Neutrophil (primary cell): Measurements from ENCODE around the gene HPS4.
"Not testable (repeated sequence)": the region's sequence is repeated elsewhere in the genome, so short reads cannot be mapped to it uniquely, and the experiment has no call there.

Source experiments
- H3K27ac ChIP-seq: fragments of 200-600 bp; sonication (generic); 2 replicates; pipeline ENCODE4 v1.5.1; 2016; ENCODE audit warnings: mild to moderate bottlenecking, moderate library complexity
- H3K27me3 ChIP-seq: fragments of 200-600 bp; sonication (generic); 2 replicates; pipeline ENCODE4 v1.6.0; 2016; ENCODE audit warnings: mild to moderate bottlenecking
- H3K36me3 ChIP-seq: fragments of 200-600 bp; sonication (generic); 2 replicates; pipeline ENCODE4 v1.5.1; 2017
- H3K4me1 ChIP-seq, 2 experiments: fragments of 200-600 bp in 1 of 2; sonication (generic) in 1 of 2; 1 replicate in 1 of 2; 2 replicates in 1 of 2; pipeline versions ENCODE4 v1.5.1 to v1.6.1; 2013 to 2016; ENCODE audit warnings: low read depth in 1 of 2, low read length in 1 of 2, mild to moderate bottlenecking in 1 of 2, moderate library complexity in 1 of 2; ENCODE audit not compliant: control insufficient read depth in 1 of 2, insufficient read depth in 1 of 2
- H3K4me3 ChIP-seq, 2 experiments: fragments of 200-600 bp in 1 of 2; sonication (generic) in 1 of 2; 1 replicate in 1 of 2; 2 replicates in 1 of 2; pipeline ENCODE4 v1.5.1; 2013 to 2016; ENCODE audit warnings: low read depth in 1 of 2, low read length in 1 of 2, mild to moderate bottlenecking in 1 of 2, moderate library complexity in 1 of 2
- H3K9me3 ChIP-seq: fragments of 200-600 bp; sonication (generic); 2 replicates; pipeline ENCODE4 v1.5.1; 2016
- CTCF ChIP-seq: fragments of 200-600 bp; sonication (generic); IDR thresholded peaks from 2 replicates; pipeline ENCODE4 v1.5.1; 2016; ENCODE audit warnings: antibody characterized with exemption

HPS4 gene

GRCh38 chr22:26483439-26484359 lies at the start of gene HPS4, which contains the start of gene SRRD:
Gene HPS4, minus strand, starts transcription at chr22:26483783. Its CDS starts 2,021 bp downstream, at chr22:26481762.
Gene SRRD, plus strand, starts transcription at chr22:26483877. Its CDS starts 14 bp downstream, at chr22:26483891.
- Histone ChIP-seq H3K36me3 (peaks cover 14% of the 10 kb centered on the region), H3K4me3 (peak within 1 kb of the TSS; percentile 88 to 89), H3K27ac (peak within 1 kb of the TSS; percentile 86), H3K9me3 (no peaks in the 10 kb centered on the region), H3K27me3 (no peaks in the 10 kb centered on the region), H3K4me1 (peaks cover 45 to 46% of the 10 kb centered on the region in 2 experiments)
- TF ChIP-seq CTCF: peak; percentile 35

- TF ChIP-seq CTCF: no peak
- Histone ChIP-seq H3K27me3 (no peaks in the 10 kb centered on the region), H3K27ac (peak overlapping the region; percentile 62), H3K4me1 (peaks cover 9 to 23% of the 10 kb centered on the region in 2 experiments), H3K9me3 (no peaks in the 10 kb centered on the region), H3K36me3 (peaks cover 100% of the 10 kb centered on the region), H3K4me3 (no peak overlapping the region)
Measured at GRCh38 chr22:26529345-26529744, 45.8 kb upstream of the HPS4 start.

- H3K27me3 ChIP-seq, H3K27ac ChIP-seq, H3K9me3 ChIP-seq, H3K4me3 ChIP-seq: not testable (repeated sequence)
- Histone ChIP-seq H3K36me3 (peaks cover 96% of the 10 kb centered on the region), H3K4me1 (peaks cover 9 to 23% of the 10 kb centered on the region in 2 experiments)
Measured at GRCh38 chr22:26528518-26528917, 44.9 kb upstream of the HPS4 start.

- no peak overlapping the region for H3K27ac ChIP-seq
- H3K4me1 ChIP-seq: peaks cover 9 to 23% of the 10 kb centered on the region in 2 experiments
- no peak for TF ChIP-seq CTCF
- peaks cover 96% of the 10 kb centered on the region for H3K36me3 ChIP-seq
- H3K27me3 ChIP-seq: no peaks in the 10 kb centered on the region
- no peak overlapping the region for H3K4me3 ChIP-seq
- H3K9me3 ChIP-seq: no peaks in the 10 kb centered on the region
Measured at GRCh38 chr22:26527574-26528465, 44.2 kb upstream of the HPS4 start.

- peaks cover 96% of the 10 kb centered on the region for H3K36me3 ChIP-seq
- H3K9me3 ChIP-seq: no peaks in the 10 kb centered on the region
- H3K27ac ChIP-seq: no peak overlapping the region
- no peaks in the 10 kb centered on the region for H3K27me3 ChIP-seq
- peaks cover 9 to 23% of the 10 kb centered on the region in 2 experiments for H3K4me1 ChIP-seq
- no peak overlapping the region for H3K4me3 ChIP-seq
- no peak for TF ChIP-seq CTCF
Measured at GRCh38 chr22:26527167-26527566, 43.6 kb upstream of the HPS4 start.
